Measurements from ENCODE around the gene CD200R1.

The CD200R1 gene

DNA sequence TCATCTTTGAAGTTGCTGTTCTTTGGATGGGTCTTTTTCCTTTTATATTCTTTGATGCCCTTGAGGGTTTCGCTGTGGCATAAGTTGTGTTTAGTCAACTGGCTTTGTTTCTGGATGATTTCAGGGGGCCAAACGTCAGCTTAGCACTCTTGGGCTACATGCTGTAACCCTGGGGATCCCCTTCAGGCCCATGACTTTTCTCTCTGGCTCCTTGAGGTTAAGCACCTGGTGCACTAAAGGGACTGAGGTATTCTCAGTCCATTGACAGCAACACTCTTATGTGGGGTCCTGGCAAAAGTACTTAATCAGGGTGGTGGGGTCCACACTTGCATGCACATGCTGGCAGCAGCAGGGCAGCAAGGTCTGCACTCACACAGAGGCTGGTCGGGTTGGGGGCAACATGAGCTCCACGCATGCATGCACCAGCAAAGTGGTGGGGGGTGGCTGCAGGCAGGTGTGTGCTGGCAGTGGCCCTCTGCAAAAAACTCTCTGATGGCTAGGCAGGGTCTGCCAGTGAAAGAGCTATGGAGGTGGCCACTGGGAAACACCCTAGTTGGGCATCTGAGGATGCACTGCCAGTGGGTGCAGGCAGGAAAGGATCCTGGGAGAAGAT, 90.1 kb downstream of the CD200R1 start:
- DNase-seq = no peak

- no peak for DNase-seq
These were observed 93.0 kb downstream of the CD200R1 start for GRCh38 chr3:112881891-112882290.

DNA sequence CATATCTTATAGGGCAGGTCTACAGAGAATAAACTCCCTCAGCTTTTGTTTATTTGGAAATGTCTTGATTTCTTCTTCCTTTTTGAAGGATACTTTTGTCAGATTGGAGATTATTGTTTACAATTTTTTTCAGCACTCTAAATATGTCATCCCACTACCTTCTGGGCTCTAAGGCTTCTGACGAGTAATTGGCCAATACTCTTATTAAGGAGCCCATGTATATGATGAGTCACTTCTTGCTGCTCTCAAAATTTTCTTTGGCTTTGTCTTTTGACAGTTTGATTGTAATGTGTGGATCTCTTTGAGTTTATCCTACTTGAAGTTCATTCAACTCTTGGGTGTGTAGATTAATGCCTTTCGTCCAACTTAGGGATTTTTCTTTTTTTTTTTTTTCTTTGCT, 99.3 kb downstream of the CD200R1 start:
- no peak for DNase-seq

DNA sequence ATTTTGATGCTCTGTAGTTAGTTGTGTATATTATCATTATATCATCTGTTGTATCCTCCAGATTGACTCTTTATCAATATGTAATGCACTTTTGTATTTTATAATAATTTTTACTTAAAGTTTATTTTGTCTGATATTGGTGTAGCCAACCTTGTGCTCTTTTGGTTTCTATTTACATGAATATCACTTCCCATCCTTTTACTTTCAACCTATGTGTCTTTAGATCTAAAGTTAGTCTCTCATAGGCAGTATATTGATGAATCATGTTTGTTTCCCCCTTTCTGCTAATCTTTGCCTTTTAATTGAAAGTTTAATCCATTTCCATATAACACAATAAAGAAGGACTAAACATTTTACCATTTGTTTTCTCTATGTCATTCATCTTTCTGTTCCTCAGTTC, 100.2 kb downstream of the CD200R1 start:
- no peak for DNase-seq

DNA sequence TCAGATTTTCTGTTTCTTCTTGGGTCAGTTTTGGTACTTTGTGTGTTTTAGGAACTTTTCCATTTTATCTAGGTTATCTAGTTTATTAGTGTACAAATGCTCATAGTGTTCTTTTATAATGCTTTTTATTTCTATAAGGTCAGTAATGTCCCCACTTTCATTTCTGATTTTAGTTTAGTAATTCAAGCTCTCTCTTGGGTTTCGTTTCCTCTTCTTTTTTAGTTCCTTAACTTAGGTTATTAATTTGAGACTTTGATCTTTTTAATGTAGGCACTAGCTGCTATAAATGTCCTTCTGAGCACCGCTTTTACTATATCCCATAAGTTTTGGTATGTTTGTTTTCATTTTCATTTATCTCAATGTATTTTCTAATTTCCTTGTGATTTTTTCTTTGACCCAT, 101.3 kb downstream of the CD200R1 start:
- DNase-seq = no peak

DNA sequence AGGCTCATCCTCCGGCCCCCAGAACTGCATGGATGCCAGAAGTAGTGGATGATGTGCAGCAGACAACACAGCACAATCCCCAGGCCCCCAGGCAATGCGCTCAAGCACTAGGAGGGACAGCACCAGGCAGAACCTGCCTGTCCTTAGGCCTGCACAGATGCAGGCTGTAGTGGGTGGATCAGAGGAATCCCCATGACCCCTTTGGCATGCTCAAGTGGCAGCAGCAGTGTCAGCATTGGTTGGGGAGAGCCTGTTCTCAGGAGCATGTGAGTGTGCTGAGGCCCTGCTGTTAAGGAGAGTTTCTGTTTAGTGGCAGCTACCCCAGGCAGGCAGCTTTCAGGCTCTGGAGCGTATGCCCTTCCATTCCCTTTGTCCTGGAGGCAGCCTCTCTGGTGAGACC, 103.2 kb downstream of the CD200R1 start:
- DNase-seq = no peak

All from cortex of kidney (tissue), 1 donor.